DND-41 (cell line): ENCODE data around the gene RHOT2.

Source experiments
- ATAC-seq: fragments of 200-7000 bp; cut with Tn5 transposase; 3 replicates; pipeline ENCODE4 v1.9.1; 2021; ENCODE audit warnings: low read depth; ENCODE audit not compliant: insufficient read depth
- DNase-seq: peaks from one replicate; pipeline ENCODE4 v3.0.0-alpha.2; 2020
- H2AFZ ChIP-seq: 2 replicates; pipeline ENCODE4 v1.6.0; 2012; ENCODE audit warnings: low read depth, low read length
- H3K27ac ChIP-seq: 2 replicates; pipeline ENCODE4 v1.5.1; 2012; ENCODE audit warnings: low read length, inconsistent platforms
- H3K27me3 ChIP-seq: fragments of 200-600 bp; sonication (generic); 2 replicates; pipeline ENCODE4 v1.6.0; 2012; ENCODE audit warnings: low read length, mild to moderate bottlenecking, inconsistent platforms; ENCODE audit not compliant: insufficient read depth, poor library complexity
- H3K36me3 ChIP-seq: 2 replicates; pipeline ENCODE4 v1.5.1; 2012; ENCODE audit warnings: low read length, inconsistent platforms; ENCODE audit not compliant: insufficient read depth
- H3K4me1 ChIP-seq: 2 replicates; pipeline ENCODE4 v1.5.1; 2012; ENCODE audit warnings: mild to moderate bottlenecking, low read length; ENCODE audit not compliant: insufficient read depth
- H3K4me2 ChIP-seq: 2 replicates; pipeline ENCODE4 v1.6.0; 2012; ENCODE audit warnings: mild to moderate bottlenecking, moderate library complexity, low read length, inconsistent platforms; ENCODE audit not compliant: insufficient read depth
- H3K4me3 ChIP-seq, 2 experiments: fragments of 200-600 bp in 1 of 2; shearing (Covaris generic) in 1 of 2; 2 replicates each; pipeline ENCODE4 v1.5.1; 2012 to 2016; ENCODE audit warnings: inconsistent platforms in 2 of 2, low read length in 2 of 2, mild to moderate bottlenecking in 2 of 2, low read depth in 1 of 2, moderate library complexity in 1 of 2
- H3K79me2 ChIP-seq: 2 replicates; pipeline ENCODE4 v1.6.0; 2012; ENCODE audit warnings: low read length, inconsistent platforms; ENCODE audit not compliant: insufficient read depth
- H3K9ac ChIP-seq: 2 replicates; pipeline ENCODE4 v1.6.0; 2012; ENCODE audit warnings: low read depth, mild to moderate bottlenecking, inconsistent platforms, low read length, moderate library complexity
- H3K9me3 ChIP-seq: 2 replicates; pipeline ENCODE4 v1.5.1; 2012; ENCODE audit warnings: low read length, moderate library complexity, mild to moderate bottlenecking, inconsistent platforms; ENCODE audit not compliant: insufficient read depth, severe bottlenecking
- H4K20me1 ChIP-seq: 2 replicates; pipeline ENCODE4 v1.6.0; 2012; ENCODE audit warnings: low read length; ENCODE audit not compliant: insufficient read depth
- EZH2 ChIP-seq: IDR thresholded peaks from 3 replicates; pipeline ENCODE4 v1.6.1; 2012; ENCODE audit warnings: borderline replicate concordance, low read depth, mild to moderate bottlenecking, moderate library complexity, low read length, inconsistent platforms; ENCODE audit not compliant: severe bottlenecking
- TF ChIP-seq, protein P1 (sequence below): IDR thresholded peaks from 2 replicates; pipeline ENCODE4 v1.5.1; 2012; ENCODE audit warnings: borderline replicate concordance, low read length, moderate library complexity, mild to moderate bottlenecking; ENCODE audit not compliant: poor library complexity, severe bottlenecking; ENCODE audit errors: extremely low read depth

The RHOT2 gene

DNA sequence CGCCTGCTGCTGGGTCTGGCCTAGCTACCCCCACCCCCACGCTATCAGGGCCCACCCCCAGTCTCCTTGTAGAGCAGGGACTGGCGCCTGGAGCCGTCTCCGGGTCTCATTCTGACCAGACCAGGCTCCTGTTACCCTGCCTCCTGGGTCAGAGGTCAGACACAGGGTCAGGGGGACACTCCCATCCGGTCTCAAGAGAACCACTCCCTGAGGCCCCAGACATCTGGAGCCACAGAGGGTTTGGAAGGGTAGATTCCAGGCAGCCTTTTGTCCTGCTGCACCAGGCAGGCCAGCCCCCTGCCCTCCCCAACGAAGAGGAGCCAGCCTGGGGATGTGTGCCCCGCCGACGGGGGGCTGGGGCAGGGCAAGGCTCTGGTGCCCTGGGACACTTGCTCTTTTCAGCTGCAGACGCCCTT lies 38.1 kb upstream of the RHOT2 start:
- peaks cover 32% of the 10 kb centered on the region for H4K20me1 ChIP-seq
- H3K36me3 ChIP-seq = peaks cover 35% of the 10 kb centered on the region
- H3K9ac ChIP-seq = no peak overlapping the region
- H3K9me3 ChIP-seq = no peaks in the 10 kb centered on the region
- H3K27me3 ChIP-seq = no peaks in the 10 kb centered on the region
- ATAC-seq = 0 out of 3 replicates have a peak, but pooled peaks have one; percentile 3
- no peak overlapping the region for H3K27ac ChIP-seq
- H3K4me1 ChIP-seq = peaks cover 12% of the 10 kb centered on the region
- TF ChIP-seq, protein P1, sequence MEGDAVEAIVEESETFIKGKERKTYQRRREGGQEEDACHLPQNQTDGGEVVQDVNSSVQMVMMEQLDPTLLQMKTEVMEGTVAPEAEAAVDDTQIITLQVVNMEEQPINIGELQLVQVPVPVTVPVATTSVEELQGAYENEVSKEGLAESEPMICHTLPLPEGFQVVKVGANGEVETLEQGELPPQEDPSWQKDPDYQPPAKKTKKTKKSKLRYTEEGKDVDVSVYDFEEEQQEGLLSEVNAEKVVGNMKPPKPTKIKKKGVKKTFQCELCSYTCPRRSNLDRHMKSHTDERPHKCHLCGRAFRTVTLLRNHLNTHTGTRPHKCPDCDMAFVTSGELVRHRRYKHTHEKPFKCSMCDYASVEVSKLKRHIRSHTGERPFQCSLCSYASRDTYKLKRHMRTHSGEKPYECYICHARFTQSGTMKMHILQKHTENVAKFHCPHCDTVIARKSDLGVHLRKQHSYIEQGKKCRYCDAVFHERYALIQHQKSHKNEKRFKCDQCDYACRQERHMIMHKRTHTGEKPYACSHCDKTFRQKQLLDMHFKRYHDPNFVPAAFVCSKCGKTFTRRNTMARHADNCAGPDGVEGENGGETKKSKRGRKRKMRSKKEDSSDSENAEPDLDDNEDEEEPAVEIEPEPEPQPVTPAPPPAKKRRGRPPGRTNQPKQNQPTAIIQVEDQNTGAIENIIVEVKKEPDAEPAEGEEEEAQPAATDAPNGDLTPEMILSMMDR = no peak
- no peak for TF ChIP-seq EZH2
- H3K4me3 ChIP-seq = no peak overlapping the region
- no peak overlapping the region for H3K4me2 ChIP-seq
- H2AFZ ChIP-seq = no peak overlapping the region
- H3K79me2 ChIP-seq = peaks cover 10% of the 10 kb centered on the region
- DNase-seq = no peak

DNA sequence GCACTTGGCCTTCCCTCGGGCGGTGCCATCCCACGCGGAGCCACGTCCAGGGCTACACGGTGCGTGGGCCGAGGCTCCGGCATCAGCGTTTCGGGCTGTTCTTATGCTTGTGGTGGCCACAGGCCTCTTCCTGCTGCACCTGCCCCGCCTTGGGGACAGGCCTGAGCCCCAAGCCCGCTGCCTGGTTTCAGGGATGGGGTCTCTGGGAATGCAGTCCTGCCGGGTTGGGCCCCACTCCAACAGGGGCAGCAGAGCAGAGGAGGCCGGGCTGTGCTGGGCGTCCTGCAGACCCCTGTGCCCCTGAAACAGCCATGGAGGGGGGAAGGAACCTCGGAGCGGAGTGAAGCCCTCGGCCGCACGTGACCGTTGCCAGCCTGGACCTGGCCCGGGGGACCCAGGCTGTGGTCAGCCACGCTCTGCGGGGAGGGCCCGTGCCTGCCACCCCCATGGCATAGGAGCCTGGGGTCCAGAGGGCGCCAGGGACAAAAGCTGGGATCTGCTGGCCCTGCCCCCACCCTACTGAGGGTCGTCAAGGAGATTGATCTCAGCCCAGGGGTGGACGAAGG lies 37.6 kb upstream of the RHOT2 start:
- H3K36me3 ChIP-seq = peaks cover 33% of the 10 kb centered on the region
- H3K4me2 ChIP-seq = no peak overlapping the region
- no peak overlapping the region for H3K27ac ChIP-seq
- no peak for TF ChIP-seq EZH2
- TF ChIP-seq, protein P1 = no peak
- H3K9ac ChIP-seq = no peak overlapping the region
- H3K9me3 ChIP-seq = no peaks in the 10 kb centered on the region
- H3K4me3 ChIP-seq = no peak overlapping the region
- H2AFZ ChIP-seq = no peak overlapping the region
- ATAC-seq (0 out of 3 replicates have a peak, but pooled peaks have one; percentile 2), DNase-seq (no peak)
- no peaks in the 10 kb centered on the region for H3K27me3 ChIP-seq
- H4K20me1 ChIP-seq = peaks cover 33% of the 10 kb centered on the region
- peaks cover 15% of the 10 kb centered on the region for H3K79me2 ChIP-seq
- peaks cover 17% of the 10 kb centered on the region for H3K4me1 ChIP-seq

DNA sequence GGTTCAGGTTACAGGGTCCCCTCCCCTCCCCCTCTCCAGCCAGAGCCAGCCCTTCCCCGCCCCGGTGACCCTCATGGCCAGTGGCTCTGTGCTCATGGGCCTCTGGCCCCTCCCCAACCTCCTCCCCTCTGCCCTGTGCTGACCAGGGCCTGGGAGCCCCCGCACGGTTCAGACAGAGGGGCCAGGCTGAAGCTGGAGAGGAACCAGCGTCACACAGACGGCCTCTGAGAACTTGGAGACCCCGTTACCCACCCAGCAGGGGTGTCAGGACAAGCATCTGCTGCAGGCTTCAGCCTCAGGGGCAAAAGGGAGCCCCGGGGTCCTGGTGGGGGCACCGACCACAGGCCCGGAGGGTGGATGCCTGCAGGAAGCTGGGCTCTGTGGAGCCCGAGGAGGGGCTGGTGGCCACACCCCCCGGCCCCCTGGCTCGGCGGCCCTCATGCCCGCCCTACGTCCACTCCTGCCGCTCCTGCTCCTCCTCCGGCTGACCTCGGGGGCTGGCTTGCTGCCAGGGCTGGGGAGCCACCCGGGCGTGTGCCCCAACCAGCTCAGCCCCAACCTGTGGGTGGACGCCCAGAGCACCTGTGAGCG lies 37.0 kb upstream of the RHOT2 start, which contains the start of gene WFIKKN1:
Gene WFIKKN1, plus strand, starts transcription at position 171 of the 591 bp plus-strand sequence. Its CDS starts 269 bp downstream, at position 440.
- Histone ChIP-seq H3K4me2 (no peak within 1 kb of the TSS), H3K79me2 (peaks cover 21% of the 10 kb centered on the region), H2AFZ (no peak within 1 kb of the TSS), H3K27ac (no peak within 1 kb of the TSS), H3K4me3 (no peak within 1 kb of the TSS), H3K36me3 (peaks cover 29% of the 10 kb centered on the region), H4K20me1 (peaks cover 34% of the 10 kb centered on the region), H3K27me3 (no peaks in the 10 kb centered on the region), H3K9ac (no peak within 1 kb of the TSS), H3K4me1 (peaks cover 20% of the 10 kb centered on the region), H3K9me3 (no peaks in the 10 kb centered on the region)
- DNase-seq = no peak
- ATAC-seq = no peak
- TF ChIP-seq EZH2 = no peak
- TF ChIP-seq, protein P1 = no peak
